ENCODE measurements around the gene LRRC18.

The LRRC18 gene

DNA sequence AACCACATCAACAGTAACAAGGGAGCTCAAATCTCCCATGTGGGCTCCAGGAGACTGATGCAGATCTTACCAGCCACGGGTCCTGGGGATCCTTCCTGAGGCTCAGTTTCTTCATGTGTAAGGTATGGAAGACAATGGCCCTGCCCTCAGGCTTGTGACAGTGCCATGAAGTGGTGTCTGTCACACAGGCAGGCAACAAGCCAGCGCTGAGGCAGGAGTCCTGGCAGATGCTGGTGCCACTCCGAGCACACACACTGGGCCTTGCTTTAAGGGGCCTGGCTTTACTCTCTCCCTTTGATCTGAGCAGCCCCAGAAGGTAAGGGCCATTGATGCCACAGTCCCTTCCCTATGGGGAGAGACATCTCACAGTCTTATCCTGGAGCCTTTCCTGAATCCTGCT lies 28.4 kb upstream of the LRRC18 start:
- 97% methylated on average over 3 of the region's 3 CpGs for WGBS
- H3K4me1 ChIP-seq (ENCODE audit: insufficient read depth, low read length) = no peaks in the 10 kb centered on the region
- H3K36me3 ChIP-seq (ENCODE audit: insufficient read depth, low read length) = no peaks in the 10 kb centered on the region
- H3K27ac ChIP-seq (ENCODE audit: low read depth, low read length) = no peak overlapping the region
- no peak overlapping the region for H3K4me3 ChIP-seq (ENCODE audit: low read length)
- no peak overlapping the region for H3K9ac ChIP-seq (ENCODE audit: low read depth, low read length)
- no peaks in the 10 kb centered on the region for H3K9me3 ChIP-seq (ENCODE audit: insufficient read depth, low read depth, low read length)
- no peaks in the 10 kb centered on the region for H3K27me3 ChIP-seq (ENCODE audit: insufficient read depth, low read length)

DNA sequence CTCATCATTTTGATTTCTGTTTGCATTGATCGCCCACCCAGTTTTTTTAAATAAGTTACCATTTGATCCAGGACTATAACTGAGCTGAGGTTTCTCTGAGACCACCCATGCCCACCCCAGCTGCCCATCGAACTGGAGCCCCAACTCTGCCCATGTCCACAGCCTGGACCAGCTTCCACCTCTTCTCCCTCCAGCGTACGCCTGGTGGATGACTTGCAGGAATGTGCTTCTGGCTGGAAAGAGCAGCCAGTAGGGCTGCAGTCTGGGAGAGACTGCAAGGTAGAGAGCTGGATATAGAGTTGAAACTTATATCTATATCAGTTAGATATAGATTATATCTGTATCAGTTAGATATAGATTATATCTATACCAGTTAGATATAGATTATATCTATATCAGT lies 25.8 kb upstream of the LRRC18 start:
- no peaks in the 10 kb centered on the region for H3K9me3 ChIP-seq (ENCODE audit: insufficient read depth, low read depth, low read length)
- 89% methylated on average over 2 of the region's 4 CpGs for WGBS
- H3K36me3 ChIP-seq (ENCODE audit: insufficient read depth, low read length) = no peaks in the 10 kb centered on the region
- no peak overlapping the region for H3K27ac ChIP-seq (ENCODE audit: low read depth, low read length)
- H3K4me1 ChIP-seq (ENCODE audit: insufficient read depth, low read length) = no peaks in the 10 kb centered on the region
- no peaks in the 10 kb centered on the region for H3K27me3 ChIP-seq (ENCODE audit: insufficient read depth, low read length)
- no peak overlapping the region for H3K4me3 ChIP-seq (ENCODE audit: low read length)
- H3K9ac ChIP-seq (ENCODE audit: low read depth, low read length) = no peak overlapping the region

DNA sequence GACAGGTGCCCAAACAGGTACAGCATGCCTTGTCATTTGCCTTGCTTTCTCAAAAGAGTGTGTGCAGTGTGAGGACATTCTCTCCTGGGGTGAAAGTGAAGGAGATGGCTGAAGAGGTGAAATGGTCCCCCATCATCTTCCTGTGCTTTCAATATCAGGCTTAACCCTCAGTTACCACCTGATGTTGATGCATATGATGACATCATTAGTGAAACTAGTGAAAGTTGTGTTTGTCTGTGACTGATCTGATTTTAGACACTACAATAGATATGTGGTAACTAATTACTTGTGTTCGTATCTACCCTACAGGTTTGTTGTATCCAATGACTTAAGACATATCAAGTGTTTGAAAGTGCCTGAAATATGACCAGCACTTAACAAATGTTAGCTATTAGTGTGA lies 24.4 kb upstream of the LRRC18 start:
- H3K36me3 ChIP-seq (ENCODE audit: insufficient read depth, low read length) = no peaks in the 10 kb centered on the region
- H3K27me3 ChIP-seq (ENCODE audit: insufficient read depth, low read length) = no peaks in the 10 kb centered on the region
- no peaks in the 10 kb centered on the region for H3K9me3 ChIP-seq (ENCODE audit: insufficient read depth, low read depth, low read length)
- no peaks in the 10 kb centered on the region for H3K4me1 ChIP-seq (ENCODE audit: insufficient read depth, low read length)
- H3K4me3 ChIP-seq (ENCODE audit: low read length) = no peak overlapping the region
- no peak overlapping the region for H3K9ac ChIP-seq (ENCODE audit: low read depth, low read length)
- WGBS = 91% methylated on average over 1 of the region's 1 CpG
- H3K27ac ChIP-seq (ENCODE audit: low read depth, low read length) = no peak overlapping the region

DNA sequence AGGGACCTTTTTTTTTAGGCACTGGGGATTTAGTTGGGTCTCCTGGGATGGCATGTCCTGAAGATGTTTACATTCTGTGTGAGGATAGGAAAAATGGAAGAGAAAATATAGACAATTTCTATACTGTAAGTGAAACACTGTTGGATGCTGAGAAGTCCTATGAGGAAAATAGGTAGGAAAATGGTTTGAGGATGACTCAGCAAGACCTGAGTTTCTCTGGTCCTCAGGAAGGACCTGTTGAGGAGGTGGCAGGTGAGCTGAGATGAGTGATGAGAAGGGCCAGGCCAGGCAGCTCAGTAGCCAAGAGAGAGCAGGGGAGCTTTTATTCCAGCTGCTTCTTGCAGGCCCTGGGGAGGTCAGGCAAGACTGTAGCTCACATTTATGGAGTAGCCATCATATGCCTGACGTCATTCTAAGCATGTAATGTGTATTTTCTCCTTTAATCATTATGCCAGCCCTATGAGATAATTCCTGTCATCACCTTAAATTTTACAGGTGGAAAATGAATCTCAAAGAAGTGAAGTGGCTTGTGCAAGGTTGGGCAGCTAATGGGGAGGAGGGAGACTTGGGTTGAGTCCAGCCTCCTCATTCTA lies 19.1 kb upstream of the LRRC18 start:
- H3K9ac ChIP-seq (ENCODE audit: low read depth, low read length) = no peak overlapping the region
- H3K4me1 ChIP-seq (ENCODE audit: insufficient read depth, low read length) = no peaks in the 10 kb centered on the region
- no peaks in the 10 kb centered on the region for H3K9me3 ChIP-seq (ENCODE audit: insufficient read depth, low read depth, low read length)
- no CpG with 5 or more reads among the region's 1 CpG for WGBS
- H3K27ac ChIP-seq (ENCODE audit: low read depth, low read length) = no peak overlapping the region
- no peak overlapping the region for H3K4me3 ChIP-seq (ENCODE audit: low read length)
- H3K27me3 ChIP-seq (ENCODE audit: insufficient read depth, low read length) = no peaks in the 10 kb centered on the region
- H3K36me3 ChIP-seq (ENCODE audit: insufficient read depth, low read length) = no peaks in the 10 kb centered on the region

DNA sequence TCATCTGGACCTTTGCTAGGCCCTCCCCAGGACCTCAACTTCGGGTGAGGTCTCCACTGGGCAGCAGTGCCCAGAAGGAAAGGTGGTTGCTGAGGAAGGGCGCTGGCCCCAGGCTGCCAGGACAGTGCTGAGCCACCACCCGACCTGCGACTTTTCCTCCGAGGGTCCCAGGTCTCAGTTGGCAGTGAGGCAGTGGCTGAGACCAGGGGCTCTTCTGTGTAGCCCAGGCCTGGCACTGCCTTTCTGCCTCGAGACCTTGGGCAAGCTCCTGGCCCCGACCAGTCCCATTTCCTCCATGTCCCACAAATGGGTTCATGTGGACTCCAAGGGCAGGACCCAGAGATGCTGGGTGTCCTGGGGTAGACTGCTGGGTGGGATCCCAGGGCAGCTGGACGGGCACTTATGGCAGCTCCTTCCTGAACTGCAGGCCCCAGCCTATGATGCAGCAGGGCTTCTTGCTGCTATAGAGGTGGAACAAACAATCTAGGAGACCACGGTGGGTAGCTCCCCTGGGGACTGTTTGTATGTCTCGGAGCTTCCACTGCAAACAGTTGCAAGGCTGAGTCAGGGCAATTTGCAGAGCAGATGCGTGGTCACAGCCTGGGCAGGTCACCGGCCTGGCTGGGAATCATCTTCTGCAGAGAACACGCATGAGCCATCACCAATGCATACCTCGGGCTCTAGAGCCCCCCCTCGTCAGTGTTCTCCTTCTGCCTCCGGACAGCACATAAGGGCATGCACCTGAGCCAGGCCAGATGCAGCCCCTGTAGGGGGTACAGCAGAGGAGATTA lies 17.9 kb upstream of the LRRC18 start:
- no peaks in the 10 kb centered on the region for H3K36me3 ChIP-seq (ENCODE audit: insufficient read depth, low read length)
- H3K27ac ChIP-seq (ENCODE audit: low read depth, low read length) = no peak overlapping the region
- H3K4me3 ChIP-seq (ENCODE audit: low read length) = no peak overlapping the region
- 88% methylated on average over 16 of the region's 16 CpGs for WGBS
- no peak overlapping the region for H3K9ac ChIP-seq (ENCODE audit: low read depth, low read length)
- no peaks in the 10 kb centered on the region for H3K9me3 ChIP-seq (ENCODE audit: insufficient read depth, low read depth, low read length)
- H3K27me3 ChIP-seq (ENCODE audit: insufficient read depth, low read length) = no peaks in the 10 kb centered on the region
- no peaks in the 10 kb centered on the region for H3K4me1 ChIP-seq (ENCODE audit: insufficient read depth, low read length)

DNA sequence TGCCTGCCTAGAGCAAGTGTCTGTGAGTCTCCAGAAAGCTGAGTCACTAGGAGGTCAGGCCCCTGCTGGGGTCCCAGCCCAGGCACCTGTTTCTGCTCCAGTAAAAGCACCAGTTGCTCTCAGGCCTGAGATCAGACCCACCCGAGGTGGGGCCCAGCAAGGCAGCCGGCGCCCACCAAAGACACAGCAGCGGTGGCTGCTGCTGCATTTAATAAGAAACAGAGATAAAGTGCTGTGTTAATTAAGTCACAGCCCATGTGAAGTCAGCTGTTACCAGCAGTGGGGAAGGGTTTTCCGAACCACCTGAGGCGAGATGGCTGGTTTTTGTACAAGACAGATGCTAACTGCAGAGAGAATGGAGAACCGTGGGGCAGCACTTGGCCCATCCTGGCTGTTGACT lies 12.1 kb upstream of the LRRC18 start:
- 93% methylated on average over 7 of the region's 7 CpGs for WGBS

DNA sequence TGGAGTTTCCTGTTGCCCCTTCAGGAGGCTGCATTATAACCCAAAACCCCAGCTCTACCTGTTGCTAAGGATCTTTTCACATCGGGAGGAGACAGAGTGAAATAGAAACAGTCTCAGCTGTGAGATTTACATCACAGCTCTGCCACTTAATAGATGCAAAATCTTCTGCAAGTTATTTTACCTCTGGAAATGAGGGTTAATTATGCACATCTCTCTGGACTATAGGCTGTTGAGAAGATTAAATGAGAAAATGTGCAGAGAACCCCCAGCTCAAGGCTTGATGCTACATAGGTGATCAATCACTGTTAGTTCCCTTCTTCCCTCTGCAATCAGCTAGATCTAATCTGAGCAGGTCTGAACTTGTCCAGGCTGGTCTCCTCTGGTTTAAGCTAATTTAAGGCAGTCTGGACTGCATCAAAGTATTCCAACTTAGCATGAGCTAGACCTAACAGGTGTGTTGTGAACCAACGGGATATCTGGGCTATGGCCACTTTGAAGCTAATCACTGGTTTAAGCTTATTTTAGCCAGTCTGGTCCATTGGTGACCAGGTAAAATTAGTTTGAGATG lies 8.9 kb upstream of the LRRC18 start:
- Histone ChIP-seq H3K27me3 (ENCODE audit: insufficient read depth, low read length) (no peaks in the 10 kb centered on the region), H3K27ac (ENCODE audit: low read depth, low read length) (no peak overlapping the region), H3K9ac (ENCODE audit: low read depth, low read length) (no peak overlapping the region), H3K36me3 (ENCODE audit: insufficient read depth, low read length) (no peaks in the 10 kb centered on the region), H3K4me1 (ENCODE audit: insufficient read depth, low read length) (no peaks in the 10 kb centered on the region), H3K9me3 (ENCODE audit: insufficient read depth, low read depth, low read length) (no peaks in the 10 kb centered on the region), H3K4me3 (ENCODE audit: low read length) (no peak overlapping the region)
- WGBS = 94% methylated on average over 2 of the region's 2 CpGs

More for the DNA sequence above, 12.1 kb upstream of the LRRC18 start:
- Histone ChIP-seq H3K36me3 (ENCODE audit: insufficient read depth, low read length) (no peaks in the 10 kb centered on the region), H3K9me3 (ENCODE audit: insufficient read depth, low read depth, low read length) (no peaks in the 10 kb centered on the region), H3K27ac (ENCODE audit: low read depth, low read length) (no peak overlapping the region), H3K27me3 (ENCODE audit: insufficient read depth, low read length) (no peaks in the 10 kb centered on the region), H3K4me1 (ENCODE audit: insufficient read depth, low read length) (no peaks in the 10 kb centered on the region), H3K9ac (ENCODE audit: low read depth, low read length) (no peak overlapping the region), H3K4me3 (ENCODE audit: low read length) (no peak overlapping the region)

DNA sequence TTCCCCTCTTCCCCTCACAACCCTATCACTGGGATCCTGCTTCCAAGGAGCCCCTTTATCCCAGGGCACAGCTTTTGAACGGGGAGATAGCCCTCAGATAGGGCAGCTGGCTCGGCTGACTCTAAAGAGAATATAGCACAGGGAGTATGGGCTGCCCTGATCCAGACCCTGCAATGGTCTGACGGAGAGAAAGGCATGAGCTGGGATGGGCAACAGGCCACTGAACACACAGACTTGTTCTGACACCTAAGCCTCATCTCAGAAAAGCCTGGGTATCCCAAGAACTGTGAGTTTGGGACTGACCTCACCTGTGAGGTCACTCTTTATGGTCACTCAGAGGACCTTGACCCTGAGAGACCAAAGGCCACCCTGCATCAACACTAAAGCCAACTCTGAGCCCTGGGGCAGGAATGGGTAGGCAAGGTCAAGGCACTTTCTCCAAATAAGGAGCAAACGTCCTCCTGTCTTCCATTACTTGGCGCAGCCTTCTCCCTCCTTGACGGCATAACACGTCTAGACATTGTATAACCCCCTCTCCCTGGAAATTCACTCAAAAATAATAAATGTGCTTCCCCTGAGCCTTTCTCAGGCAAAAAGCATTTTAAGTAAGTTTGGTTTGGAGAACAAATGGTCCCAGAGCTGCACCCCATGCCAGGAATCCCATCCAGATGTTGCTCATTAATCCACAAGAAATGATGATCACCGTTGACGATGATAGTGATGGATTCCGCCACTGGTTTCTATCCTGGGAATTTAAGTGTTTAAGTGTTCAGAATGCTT lies 8.2 kb upstream of the LRRC18 start:
- no peak overlapping the region for H3K4me3 ChIP-seq (ENCODE audit: low read length)
- H3K27me3 ChIP-seq (ENCODE audit: insufficient read depth, low read length) = no peaks in the 10 kb centered on the region
- no peaks in the 10 kb centered on the region for H3K36me3 ChIP-seq (ENCODE audit: insufficient read depth, low read length)
- 82% methylated on average over 10 of the region's 10 CpGs for WGBS
- H3K4me1 ChIP-seq (ENCODE audit: insufficient read depth, low read length) = no peaks in the 10 kb centered on the region
- no peaks in the 10 kb centered on the region for H3K9me3 ChIP-seq (ENCODE audit: insufficient read depth, low read depth, low read length)
- H3K9ac ChIP-seq (ENCODE audit: low read depth, low read length) = no peak overlapping the region
- no peak overlapping the region for H3K27ac ChIP-seq (ENCODE audit: low read depth, low read length)

DNA sequence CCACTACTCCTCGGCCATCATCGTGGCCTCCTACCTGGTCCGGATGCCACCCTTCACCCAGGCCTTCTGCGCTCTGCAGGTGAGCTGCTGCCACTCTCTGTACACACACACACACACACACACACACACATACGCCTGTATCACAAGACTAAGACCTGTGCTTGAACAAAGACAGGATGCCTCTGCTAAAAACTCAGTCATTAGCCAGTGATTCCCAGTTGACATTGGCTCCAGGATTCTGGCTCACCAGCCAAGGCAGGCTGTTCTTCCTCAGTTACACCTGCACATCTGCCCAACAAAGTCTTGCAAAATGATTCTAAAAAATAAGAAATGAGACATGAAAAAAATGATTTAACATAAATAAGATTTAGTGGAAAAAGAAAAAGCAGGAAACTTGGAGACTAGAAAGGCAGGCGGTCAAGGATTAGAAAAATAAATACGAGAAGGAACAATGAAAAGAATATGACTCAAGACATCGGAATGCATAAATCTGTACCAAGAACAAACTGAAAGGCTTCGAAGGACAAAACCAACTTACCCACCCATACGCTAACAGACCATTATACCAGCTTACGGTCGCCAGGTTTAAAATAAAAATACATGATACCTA lies 7.4 kb upstream of the LRRC18 start:
- no peaks in the 10 kb centered on the region for H3K36me3 ChIP-seq (ENCODE audit: insufficient read depth, low read length)
- 93% methylated on average over 12 of the region's 12 CpGs for WGBS

DNA sequence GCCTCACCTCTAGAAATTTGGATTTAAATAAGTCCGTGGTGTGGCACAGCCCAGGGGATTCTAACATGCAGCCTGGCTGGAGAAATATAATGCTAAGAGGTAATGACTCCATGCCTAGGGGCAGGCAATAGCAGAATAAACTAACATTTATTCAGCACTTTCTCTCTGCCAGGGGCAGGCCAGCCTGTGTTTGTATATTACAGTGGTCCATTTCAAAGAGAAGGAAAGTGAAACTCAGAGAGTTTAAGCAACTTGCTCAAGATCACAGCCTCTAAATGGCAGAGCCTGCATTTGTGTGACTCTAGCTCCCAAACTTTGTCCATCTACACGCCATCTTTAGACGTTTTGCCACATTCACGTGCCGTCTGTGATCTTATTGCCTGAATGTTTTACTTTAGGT lies 6.7 kb upstream of the LRRC18 start:
- H3K27ac ChIP-seq (ENCODE audit: low read depth, low read length) = no peak overlapping the region
- no peaks in the 10 kb centered on the region for H3K4me1 ChIP-seq (ENCODE audit: insufficient read depth, low read length)
- no peaks in the 10 kb centered on the region for H3K27me3 ChIP-seq (ENCODE audit: insufficient read depth, low read length)
- no peaks in the 10 kb centered on the region for H3K9me3 ChIP-seq (ENCODE audit: insufficient read depth, low read depth, low read length)
- no peak overlapping the region for H3K9ac ChIP-seq (ENCODE audit: low read depth, low read length)
- no peaks in the 10 kb centered on the region for H3K36me3 ChIP-seq (ENCODE audit: insufficient read depth, low read length)
- WGBS = 93% methylated on average over 5 of the region's 5 CpGs
- no peak overlapping the region for H3K4me3 ChIP-seq (ENCODE audit: low read length)

More for the DNA sequence above, 7.4 kb upstream of the LRRC18 start:
- Histone ChIP-seq H3K9me3 (ENCODE audit: insufficient read depth, low read depth, low read length) (no peaks in the 10 kb centered on the region), H3K27me3 (ENCODE audit: insufficient read depth, low read length) (no peaks in the 10 kb centered on the region), H3K9ac (ENCODE audit: low read depth, low read length) (no peak overlapping the region), H3K4me1 (ENCODE audit: insufficient read depth, low read length) (no peaks in the 10 kb centered on the region), H3K27ac (ENCODE audit: low read depth, low read length) (no peak overlapping the region), H3K4me3 (ENCODE audit: low read length) (no peak overlapping the region)
